ENCODE measurements around the gene CXCR2.

DNA sequence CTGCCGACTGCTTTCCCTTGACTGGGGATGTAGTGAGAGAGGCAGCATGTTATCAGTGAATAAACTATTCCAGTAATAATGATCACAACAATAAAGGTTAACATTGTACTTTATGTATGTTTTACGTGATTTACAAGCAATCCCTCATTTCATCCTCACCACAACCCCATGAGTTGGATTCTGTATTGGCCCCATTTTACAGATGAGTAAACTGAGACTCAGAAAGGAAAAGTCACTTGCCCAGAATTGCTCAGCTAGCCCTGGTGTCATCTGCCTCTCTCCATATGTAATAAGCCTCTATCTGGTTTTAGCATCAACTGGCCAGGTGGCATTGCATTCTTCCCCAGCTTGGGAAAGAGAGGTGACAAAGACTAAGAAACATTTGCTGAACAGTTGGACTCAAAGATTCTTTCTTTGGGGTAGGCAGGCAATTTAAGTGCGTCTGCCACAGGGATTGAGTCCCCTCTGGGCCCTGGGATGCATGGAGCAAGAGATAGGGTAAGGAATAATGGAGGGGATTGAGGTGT is 2.2 kb downstream of the CXCR2 start:
- TF ChIP-seq POLR2AphosphoS5 (IDR thresholded peaks at IDR 0.05) (no peak), POLR2A (IDR thresholded peaks at IDR 0.05) (no peak)
- TF ChIP-seq, protein P1, sequence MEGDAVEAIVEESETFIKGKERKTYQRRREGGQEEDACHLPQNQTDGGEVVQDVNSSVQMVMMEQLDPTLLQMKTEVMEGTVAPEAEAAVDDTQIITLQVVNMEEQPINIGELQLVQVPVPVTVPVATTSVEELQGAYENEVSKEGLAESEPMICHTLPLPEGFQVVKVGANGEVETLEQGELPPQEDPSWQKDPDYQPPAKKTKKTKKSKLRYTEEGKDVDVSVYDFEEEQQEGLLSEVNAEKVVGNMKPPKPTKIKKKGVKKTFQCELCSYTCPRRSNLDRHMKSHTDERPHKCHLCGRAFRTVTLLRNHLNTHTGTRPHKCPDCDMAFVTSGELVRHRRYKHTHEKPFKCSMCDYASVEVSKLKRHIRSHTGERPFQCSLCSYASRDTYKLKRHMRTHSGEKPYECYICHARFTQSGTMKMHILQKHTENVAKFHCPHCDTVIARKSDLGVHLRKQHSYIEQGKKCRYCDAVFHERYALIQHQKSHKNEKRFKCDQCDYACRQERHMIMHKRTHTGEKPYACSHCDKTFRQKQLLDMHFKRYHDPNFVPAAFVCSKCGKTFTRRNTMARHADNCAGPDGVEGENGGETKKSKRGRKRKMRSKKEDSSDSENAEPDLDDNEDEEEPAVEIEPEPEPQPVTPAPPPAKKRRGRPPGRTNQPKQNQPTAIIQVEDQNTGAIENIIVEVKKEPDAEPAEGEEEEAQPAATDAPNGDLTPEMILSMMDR (IDR thresholded peaks at IDR 0.05 in 8 of 11, conservative IDR thresholded peaks at IDR 0.05 in 3 of 11) = no peak
